KOPT-K1 (cell line): ENCODE data around the gene PEX3.

Experiments
- H3K27ac ChIP-seq: fragments of 200-600 bp; sonication (generic); 2 replicates; pipeline ENCODE4 v1.5.1; 2016; ENCODE audit warnings: antibody characterized with exemption, mild to moderate bottlenecking, low read depth, low read length; ENCODE audit not compliant: poor library complexity, severe bottlenecking
- H3K36me3 ChIP-seq: fragments of 200-600 bp; sonication (generic); 2 replicates; pipeline ENCODE4 v1.5.1; 2017; ENCODE audit warnings: antibody characterized with exemption, mild to moderate bottlenecking, low read length, moderate library complexity; ENCODE audit not compliant: insufficient read depth
- H3K9me3 ChIP-seq: fragments of 200-600 bp; sonication (generic); 2 replicates; pipeline ENCODE4 v1.5.1; 2017; ENCODE audit warnings: antibody characterized with exemption, low read length, mild to moderate bottlenecking; ENCODE audit not compliant: insufficient read depth, poor library complexity, severe bottlenecking

The PEX3 gene, protein sequence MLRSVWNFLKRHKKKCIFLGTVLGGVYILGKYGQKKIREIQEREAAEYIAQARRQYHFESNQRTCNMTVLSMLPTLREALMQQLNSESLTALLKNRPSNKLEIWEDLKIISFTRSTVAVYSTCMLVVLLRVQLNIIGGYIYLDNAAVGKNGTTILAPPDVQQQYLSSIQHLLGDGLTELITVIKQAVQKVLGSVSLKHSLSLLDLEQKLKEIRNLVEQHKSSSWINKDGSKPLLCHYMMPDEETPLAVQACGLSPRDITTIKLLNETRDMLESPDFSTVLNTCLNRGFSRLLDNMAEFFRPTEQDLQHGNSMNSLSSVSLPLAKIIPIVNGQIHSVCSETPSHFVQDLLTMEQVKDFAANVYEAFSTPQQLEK

DNA sequence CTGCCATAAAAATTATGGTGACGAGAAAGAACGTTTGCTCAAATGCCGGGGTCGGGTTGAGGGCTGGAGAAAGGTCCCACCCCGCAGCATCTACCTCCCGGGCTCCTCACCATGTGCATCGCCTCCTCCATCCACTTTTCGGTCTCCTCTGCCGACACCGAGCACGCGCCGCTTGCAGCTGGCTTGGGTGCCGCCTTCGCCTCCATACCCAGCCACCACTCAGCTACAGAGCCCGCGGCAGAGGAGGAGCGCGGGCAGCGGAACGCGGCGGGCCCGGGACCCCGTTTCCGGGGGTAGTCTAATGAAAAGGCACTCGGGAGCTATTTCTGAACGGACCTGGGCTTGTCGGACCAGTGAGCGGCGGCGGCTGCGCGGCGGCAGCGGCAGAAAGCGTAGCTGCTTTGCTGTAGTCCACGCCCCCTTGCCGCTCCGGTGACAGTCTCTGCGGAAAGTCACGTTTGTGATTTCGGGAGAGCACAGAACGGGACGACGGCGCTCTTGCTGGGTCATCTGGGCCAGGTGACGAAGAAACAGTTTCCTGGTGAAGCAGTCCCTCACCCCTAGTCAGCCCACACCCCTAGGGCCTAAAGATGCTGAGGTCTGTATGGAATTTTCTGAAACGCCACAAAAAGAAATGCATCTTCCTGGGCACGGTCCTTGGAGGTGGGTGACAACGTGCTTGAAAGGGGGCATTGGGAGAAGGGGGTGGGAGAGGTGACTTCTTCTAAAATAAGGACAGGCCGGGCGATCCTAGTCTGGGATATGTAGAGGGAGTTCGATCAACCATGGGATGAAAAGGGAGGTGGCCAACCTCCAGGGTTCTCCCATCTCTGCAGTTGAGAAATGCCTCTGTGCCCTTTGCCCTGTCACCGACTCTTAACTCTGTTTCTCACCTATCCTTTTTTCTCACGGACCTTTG, at the start of gene PEX3, which contains the start of gene ADAT2:
Gene PEX3 (plus strand): TSS at position 353 of the 919 bp plus-strand sequence. CDS start 238 bp downstream, at position 591.
Gene ADAT2 (minus strand): TSS at position 243 of the 919 bp plus-strand sequence. CDS start 37 bp downstream, at position 206.
- Histone ChIP-seq H3K27ac (peak within 1 kb of the TSS; percentile 73), H3K9me3 (no peaks in the 10 kb centered on the region), H3K36me3 (peaks cover 6% of the 10 kb centered on the region)

DNA sequence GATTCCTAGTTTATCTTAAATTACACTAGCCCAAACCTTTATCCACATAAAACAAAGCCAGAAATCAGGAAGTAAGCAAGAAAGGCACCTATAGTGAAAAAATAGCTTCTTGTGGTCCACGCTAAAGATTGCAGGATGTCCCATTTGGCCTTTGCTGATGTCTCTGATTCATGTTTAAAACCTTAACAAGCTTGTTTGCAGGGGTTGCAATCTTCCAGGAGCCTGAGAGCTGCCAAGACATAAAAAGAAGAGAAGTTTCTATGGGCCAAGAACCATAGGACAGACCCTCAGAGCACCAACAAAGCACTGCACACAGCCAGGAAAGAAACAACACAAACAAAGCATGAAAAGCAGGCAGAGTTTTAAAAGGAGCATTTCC, 49.5 kb upstream of the PEX3 start:
- Histone ChIP-seq H3K27ac (no peak overlapping the region), H3K36me3 (no peaks in the 10 kb centered on the region), H3K9me3 (no peaks in the 10 kb centered on the region)

DNA sequence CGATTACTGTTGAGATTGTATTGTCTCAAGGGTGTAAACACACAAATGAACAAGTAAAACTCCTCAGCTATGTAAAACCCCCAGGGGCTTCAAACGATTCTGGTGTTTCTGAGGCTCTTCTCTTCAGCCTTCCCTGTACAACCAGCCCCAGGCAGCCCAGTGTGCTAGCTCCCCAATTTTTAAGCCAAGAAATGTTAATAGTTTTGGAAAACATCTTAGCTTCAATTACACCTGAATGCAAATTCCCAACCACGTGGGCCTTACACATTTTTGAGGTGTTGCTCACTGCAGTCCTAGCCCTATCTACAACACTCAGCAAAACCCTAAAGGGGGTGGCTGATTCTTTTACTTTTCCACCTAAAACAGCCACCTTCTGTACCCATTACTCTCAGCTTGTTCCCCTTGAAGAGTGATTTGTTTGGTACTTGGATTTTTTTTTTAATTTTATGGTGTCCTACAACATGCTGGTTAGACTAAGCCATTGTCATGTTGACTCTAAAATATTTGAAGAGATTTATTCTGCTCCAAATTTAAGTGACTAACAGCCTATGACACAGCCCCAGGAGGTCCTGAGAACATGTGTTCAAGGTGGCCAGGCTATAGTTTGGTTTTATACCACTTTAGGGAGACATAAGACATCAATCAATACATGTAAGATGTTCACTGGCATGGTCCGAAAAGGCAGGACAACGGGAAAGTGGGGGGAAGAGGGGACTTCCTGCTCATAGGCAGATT, 48.8 kb upstream of the PEX3 start:
- Histone ChIP-seq H3K36me3 (no peaks in the 10 kb centered on the region), H3K27ac (no peak overlapping the region), H3K9me3 (no peaks in the 10 kb centered on the region)

DNA sequence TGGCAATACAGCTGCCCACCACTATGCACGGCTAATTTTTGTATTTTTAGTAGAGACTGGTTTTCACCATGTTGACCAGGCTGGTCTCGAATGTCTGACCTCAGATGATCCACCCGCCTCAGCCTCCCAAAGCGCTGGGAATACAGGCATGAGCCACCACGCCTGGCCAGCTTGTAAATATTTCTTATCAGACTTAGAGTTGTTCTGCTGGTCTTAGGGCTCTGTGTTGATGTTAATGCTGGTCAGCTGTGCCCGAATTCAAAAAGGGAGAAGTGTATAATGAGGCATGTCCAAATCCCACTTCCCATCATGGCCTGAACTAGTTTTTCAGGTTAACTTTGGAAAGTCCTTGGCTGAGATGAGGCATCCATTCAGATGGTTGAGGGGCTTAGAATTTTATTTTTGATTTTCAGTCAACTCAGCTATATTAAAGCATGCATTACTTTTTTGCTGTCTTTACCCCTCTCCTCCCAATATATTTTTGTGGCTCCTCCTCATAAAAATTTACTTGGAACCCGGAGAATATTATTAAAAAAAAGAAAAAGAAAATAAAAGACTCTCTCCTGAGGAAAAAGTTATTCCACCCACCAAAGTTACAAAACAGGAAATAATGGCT, 47.8 kb upstream of the PEX3 start:
- H3K27ac ChIP-seq, result no peak overlapping the region
- no peaks in the 10 kb centered on the region for H3K36me3 ChIP-seq
- no peaks in the 10 kb centered on the region for H3K9me3 ChIP-seq

DNA sequence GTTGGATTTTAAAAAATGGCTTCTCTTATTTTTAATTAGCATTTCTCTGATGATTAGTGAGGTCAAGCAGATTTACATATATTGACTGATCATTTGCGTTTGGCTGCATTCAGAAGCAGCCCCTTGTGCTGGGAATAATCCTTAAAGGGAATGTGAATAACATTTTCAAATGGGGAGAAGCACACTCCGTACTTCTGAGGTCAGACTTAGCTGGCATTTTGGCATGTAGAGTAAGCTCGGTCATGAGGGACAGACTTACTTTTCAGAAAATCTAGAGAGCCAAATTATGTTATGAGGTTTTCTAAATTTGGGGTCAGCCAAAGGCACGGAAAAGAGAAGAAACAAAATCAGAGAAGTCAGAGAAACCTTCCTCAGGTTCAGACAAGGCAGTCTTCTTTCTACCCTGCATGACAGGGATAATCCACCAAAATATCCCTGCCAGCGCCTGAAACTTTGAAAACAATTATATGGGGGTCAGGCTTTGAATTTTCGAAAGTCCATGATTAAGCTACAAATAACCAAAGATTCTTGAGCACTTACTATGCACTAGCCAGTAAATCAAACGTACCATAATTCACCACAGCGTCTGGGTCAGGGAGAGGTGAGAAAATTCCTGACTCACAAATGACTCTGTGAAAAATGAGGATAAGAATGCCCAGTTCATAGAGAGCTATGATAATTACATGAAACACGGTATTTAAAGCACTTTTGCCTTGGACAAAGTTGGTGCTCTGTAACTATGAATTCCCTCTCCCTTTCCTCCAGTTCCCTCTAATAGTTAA, 45.0 kb upstream of the PEX3 start:
- H3K36me3 ChIP-seq, result no peaks in the 10 kb centered on the region
- no peaks in the 10 kb centered on the region for H3K9me3 ChIP-seq
- no peak overlapping the region for H3K27ac ChIP-seq

DNA sequence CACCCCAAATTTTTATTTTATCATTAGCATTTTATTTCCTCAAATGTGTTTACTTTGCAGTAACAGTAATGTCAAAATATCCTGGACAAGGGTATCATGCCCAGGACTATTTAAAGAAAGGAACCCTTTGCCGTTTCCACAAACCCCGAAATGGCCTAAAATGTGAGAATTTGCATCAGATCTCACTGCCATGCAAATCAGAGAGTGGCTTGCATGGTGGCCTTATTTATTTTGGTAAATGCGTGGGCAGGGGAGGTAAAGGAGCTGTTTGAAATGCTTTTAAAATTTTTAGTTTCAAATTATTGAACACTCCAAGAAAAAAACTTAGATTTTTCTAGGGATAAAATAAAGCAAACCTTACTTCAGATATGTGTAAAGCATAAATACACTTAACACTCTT, 43.9 kb upstream of the PEX3 start:
- no peaks in the 10 kb centered on the region for H3K36me3 ChIP-seq
- H3K27ac ChIP-seq, result no peak overlapping the region
- H3K9me3 ChIP-seq, result no peaks in the 10 kb centered on the region

DNA sequence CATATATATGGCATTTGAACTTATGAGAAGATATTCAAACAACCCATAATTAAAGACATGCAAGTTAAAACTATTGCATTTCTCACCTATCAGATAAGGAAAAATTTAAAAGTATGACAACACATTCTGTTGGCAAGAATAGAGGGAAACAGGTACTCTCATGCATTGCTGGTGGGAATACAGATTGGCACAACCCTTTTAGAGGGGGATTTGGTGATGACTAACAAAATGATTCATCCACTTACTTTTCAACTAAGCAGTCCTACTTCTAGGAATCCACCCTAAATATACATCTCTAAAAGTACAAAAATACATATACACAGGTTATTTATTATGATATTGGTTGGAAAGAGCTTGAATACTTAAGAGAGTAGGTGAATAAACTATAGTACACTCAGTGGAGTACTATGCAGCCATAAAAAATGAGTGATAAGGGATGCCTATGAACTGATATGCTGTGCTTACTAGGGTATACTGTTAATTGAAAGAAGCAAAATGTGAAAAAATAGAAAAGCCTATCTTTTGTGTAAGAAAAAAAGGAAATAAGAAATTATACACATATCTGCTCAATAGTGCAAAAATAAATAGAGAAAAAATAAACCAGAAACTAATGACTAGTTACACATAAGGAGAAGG, 42.3 kb upstream of the PEX3 start:
- no peak overlapping the region for H3K27ac ChIP-seq

DNA sequence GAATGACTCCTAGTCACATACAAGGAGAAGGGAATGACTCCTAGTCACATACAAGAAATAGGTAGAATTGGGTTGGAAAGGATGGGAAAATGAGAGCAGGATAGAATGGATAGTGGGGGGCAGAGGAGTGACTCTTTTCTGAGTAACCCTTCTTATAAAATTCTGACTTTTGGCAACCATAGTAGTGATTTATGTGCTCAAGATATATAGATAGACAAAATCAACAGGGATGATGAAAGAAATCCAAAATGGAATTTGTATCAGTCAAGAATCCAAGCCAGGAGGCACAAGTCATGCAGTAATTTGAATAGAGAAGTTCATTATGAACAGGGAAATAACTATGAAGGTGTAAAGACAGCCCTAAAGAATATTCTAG, 41.8 kb upstream of the PEX3 start:
- Histone ChIP-seq H3K27ac (no peak overlapping the region), H3K36me3 (no peaks in the 10 kb centered on the region), H3K9me3 (no peaks in the 10 kb centered on the region)

More for the DNA sequence above, 42.3 kb upstream of the PEX3 start:
- Histone ChIP-seq H3K9me3 (no peaks in the 10 kb centered on the region), H3K36me3 (no peaks in the 10 kb centered on the region)

DNA sequence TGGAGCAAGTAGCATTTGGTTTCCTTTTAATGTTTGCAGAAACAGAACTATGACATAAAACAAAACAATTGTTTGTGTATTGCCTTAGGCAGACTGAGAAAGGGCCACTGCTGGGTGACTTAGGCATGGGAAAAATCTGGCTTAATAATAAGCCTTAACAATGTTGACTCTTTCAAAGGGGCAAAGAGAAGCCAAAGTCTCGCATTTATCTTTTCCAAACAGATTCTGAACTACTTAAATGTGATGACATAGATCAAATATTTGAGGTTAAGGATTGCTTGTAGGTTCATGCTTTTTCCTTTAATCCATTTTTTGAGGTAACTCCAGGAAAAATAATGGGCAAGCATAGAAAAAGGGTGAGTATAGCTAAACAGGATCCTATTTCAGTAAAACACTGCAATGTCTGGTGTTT, 39.7 kb upstream of the PEX3 start:
- no peaks in the 10 kb centered on the region for H3K9me3 ChIP-seq
- H3K36me3 ChIP-seq, result no peaks in the 10 kb centered on the region
- no peak overlapping the region for H3K27ac ChIP-seq

DNA sequence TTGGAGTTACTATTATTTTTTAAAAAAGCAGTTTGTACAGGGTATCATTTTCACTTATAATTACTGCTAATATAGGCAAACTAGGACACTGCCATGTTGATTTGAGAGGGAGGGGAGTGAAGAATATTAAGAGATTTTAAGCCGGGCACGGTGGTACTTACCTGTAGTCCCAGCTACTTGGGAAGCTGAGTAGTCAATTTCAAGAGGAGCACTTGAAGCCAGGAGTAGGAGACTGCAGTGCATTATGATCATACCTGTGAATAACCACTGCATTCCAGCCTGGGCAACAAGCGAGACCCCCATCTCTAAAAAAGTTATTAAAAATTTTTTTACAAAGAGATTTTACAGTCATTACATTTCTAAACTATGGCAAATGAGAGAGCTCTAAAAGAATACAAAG, 35.8 kb upstream of the PEX3 start:
- Histone ChIP-seq H3K36me3 (no peaks in the 10 kb centered on the region), H3K9me3 (no peaks in the 10 kb centered on the region), H3K27ac (no peak overlapping the region)

DNA sequence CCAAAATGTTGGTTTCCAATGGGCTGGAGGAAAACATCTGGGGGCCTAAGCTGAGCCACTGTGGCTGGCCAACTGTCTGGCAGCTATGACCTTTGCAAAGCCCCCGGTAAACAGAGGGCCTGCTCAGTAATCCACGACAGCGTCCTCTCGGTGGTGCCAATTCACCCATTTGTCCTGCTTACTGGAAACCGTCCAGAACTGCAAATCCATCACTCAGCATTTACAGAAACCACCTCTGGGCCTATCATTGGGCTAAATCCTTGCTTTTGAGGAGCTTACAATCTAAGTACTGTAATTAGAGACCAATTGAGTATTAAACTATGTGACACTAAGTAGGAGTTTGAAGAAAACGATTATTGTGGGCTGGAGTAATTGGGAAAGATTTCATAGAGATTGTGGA, 31.1 kb upstream of the PEX3 start:
- H3K27ac ChIP-seq, result no peak overlapping the region
- no peaks in the 10 kb centered on the region for H3K36me3 ChIP-seq
- H3K9me3 ChIP-seq, result no peaks in the 10 kb centered on the region

DNA sequence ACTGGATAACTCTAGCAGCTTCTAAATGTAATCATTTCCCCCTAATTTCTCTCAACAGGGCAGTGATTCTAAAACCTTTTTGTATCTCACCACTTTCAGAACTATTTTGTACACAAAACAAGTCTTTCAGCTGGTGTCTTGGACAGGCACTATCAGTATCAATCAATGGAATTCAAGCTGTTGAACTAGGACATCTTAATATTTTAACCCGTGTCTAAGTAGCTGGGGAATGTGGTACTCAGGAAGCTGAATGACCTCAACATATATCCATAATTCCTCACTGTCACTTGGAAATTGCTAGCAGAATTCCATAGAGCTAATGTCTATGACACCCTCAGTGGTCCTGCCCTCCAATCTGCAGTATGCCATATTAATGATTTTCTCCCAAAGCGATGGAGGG, 24.6 kb upstream of the PEX3 start:
- peaks cover 21% of the 10 kb centered on the region; the same call in 1 of the 2 replicates for H3K36me3 ChIP-seq
- H3K27ac ChIP-seq, result no peak overlapping the region
- H3K9me3 ChIP-seq, result no peaks in the 10 kb centered on the region

DNA sequence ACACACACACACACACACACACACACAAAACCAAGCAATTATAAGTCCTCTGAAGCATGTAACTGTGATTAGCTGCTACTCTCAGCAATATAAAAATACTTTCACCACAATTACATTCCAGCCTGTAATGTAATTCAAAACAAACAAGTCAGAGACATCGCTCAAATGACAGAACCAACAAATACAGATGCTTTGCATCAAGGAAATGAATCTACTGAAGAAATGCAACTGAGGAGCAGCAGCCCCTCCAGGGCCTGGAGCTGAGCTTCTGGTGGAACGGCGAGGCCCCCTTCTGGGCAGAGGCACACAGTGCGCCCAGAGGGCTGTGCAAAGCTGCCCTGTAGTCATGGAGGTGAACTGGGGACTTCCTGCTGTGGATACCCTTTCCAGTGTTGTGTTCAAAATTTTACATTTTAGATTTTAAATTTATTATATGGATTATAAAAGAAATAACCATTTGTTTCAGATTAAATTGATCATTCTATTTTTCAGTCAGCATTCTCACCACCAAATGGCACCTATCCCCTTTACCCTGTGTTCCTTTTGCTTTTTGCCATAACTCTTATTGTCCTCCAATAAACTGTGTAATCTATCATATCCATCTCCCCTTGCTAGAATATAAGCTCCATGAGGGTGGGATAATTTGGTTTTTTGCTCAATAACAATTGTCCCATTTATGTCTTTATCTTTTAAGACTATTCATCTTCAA, 23.3 kb upstream of the PEX3 start:
- Histone ChIP-seq H3K36me3 (peaks cover 30% of the 10 kb centered on the region; the same call in 1 of the 2 replicates), H3K27ac (no peak overlapping the region), H3K9me3 (no peaks in the 10 kb centered on the region)
